ENCODE measurements around the gene TSEN54.

DNA sequence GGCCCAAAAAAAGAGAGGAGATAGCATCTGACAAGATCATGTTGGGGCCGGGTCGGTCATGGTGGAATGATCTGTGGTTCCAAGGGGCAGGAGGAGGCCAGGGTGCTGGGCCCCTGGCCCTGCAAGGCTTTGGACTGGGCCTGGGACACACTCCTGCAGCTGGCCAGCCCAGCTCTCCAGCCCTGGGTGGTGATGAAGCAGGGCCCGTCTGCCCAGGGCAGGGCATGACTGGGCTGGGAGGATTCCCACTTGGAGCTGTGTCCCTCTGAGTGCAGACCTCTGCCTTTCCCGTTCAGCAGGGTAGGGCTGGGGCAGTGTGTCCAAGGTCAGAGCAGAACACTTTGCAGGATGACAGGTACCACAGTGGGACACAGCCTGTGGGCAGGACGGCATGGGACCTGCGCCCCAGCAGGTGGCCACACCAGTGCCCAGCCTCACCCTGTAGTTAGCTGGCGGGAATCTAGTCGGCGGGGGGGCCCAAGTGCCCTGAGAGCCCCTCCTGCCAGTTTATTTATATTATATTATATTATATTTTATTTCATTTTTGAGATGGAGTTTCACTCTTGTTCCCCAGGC lies 43.7 kb downstream of the TSEN54 start:
- TF ChIP-seq YY1 (IDR thresholded peaks at IDR 0.05; ENCODE audit: insufficient read depth, insufficient read length) (no peak), ZNF274 (IDR thresholded peaks at IDR 0.05; ENCODE audit: low read depth, low read length) (no peak), SUZ12 (IDR thresholded peaks at IDR 0.05; ENCODE audit: extremely low read depth, insufficient read depth, insufficient read length) (no peak)

Measured in NT2/D1 (cell line).